HepG2 (cell line): Measurements from ENCODE around the gene SREBF1. TPM values are rescaled to one million over a fixed set of nuclear protein-coding genes. Genes with fewer than 3 reads are reported as not detected.

Source experiments
- FOXA3 ChIP-seq: IDR thresholded peaks from 2 replicates; pipeline ENCODE4 v1.6.1; 2016; ENCODE audit warnings: missing genetic modification reagents, missing compliant biosample characterization
- NAIF1 ChIP-seq: sonication (generic); formaldehyde crosslinking; IDR thresholded peaks from 2 replicates; pipeline ENCODE4 v1.5.0; 2020; ENCODE audit warnings: mild to moderate bottlenecking, missing genetic modification reagents, borderline replicate concordance
- NR2F6 ChIP-seq, 2 experiments: IDR thresholded peaks; 2 replicates each; pipeline ENCODE4 v1.6.1; 2016; ENCODE audit warnings: antibody characterized with exemption in 1 of 2, mild to moderate bottlenecking in 1 of 2
- PHB2 ChIP-seq: fragments of 450-650 bp; IDR thresholded peaks from 2 replicates; pipeline ENCODE4 v1.6.1; 2018; ENCODE audit not compliant: partially characterized antibody
- TBX2 ChIP-seq: sonication (generic); formaldehyde crosslinking; IDR thresholded peaks from 2 replicates; pipeline ENCODE4 v1.5.0; 2020; ENCODE audit warnings: missing genetic modification reagents, mild to moderate bottlenecking, borderline replicate concordance
- TFE3 ChIP-seq: IDR thresholded peaks from 2 replicates; pipeline ENCODE4 v1.6.1; 2016
- ZNF383 ChIP-seq: sonication (generic); formaldehyde crosslinking; IDR thresholded peaks from 2 replicates; pipeline ENCODE4 v1.4.0; 2020; ENCODE audit warnings: missing genetic modification reagents, mild to moderate bottlenecking, borderline replicate concordance
- ZNF430 ChIP-seq: sonication (generic); formaldehyde crosslinking; IDR thresholded peaks from 2 replicates; pipeline ENCODE4 v1.9.0; 2021; ENCODE audit warnings: mild to moderate bottlenecking, missing genetic modification reagents
- ZNF749 ChIP-seq: sonication (generic); formaldehyde crosslinking; IDR thresholded peaks from 2 replicates; pipeline ENCODE4 v1.8.0; 2022; ENCODE audit warnings: mild to moderate bottlenecking, missing genetic modification reagents, moderate library complexity, borderline replicate concordance
- polyA plus RNA-seq, 8 experiments: library from polyadenylated mRNA; depleted of rRNA in 3 of 8; stranded (reverse) in 7 of 8; unstranded in 1 of 8; fragments of >200 nt; fragmentation: Illumina TruSeq in 4 of 8; extraction: Trizol in 4 of 8; gene quantifications; 2 replicates each; pipeline versions ENCODE4 v1.2.1 to v1.2.3, GENCODE V29; 2011 to 2016; ENCODE audit warnings: low read depth in 4 of 8, missing spikeins in 1 of 8, mixed read lengths in 1 of 8; ENCODE audit not compliant: insufficient read depth in 1 of 8
- total RNA-seq, 5 experiments: library from RNA; depleted of rRNA; stranded (reverse); fragments of >200 nt; fragmentation: Illumina TruSeq; extraction: Trizol; gene quantifications; 2 replicates each; pipeline ENCODE4 v1.2.3, GENCODE V29; 2016; ENCODE audit warnings: low read depth in 1 of 5
- TF ChIP-seq, protein P1 (sequence below): sonication (generic); formaldehyde crosslinking; IDR thresholded peaks from 2 replicates; pipeline ENCODE4 v1.5.0; 2020; ENCODE audit warnings: mild to moderate bottlenecking, missing genetic modification reagents
- TF ChIP-seq, protein P2 (sequence below): sonication (generic); formaldehyde crosslinking; IDR thresholded peaks from 2 replicates; pipeline ENCODE4 v1.5.0; 2020; ENCODE audit warnings: missing genetic modification reagents

The SREBF1 gene
- total and polyA plus RNA-seq, 2 of the 13 experiments (the other 11 are each of a cell fraction or from before 2014, with no cell fraction given), result 34.3 to 38.0 TPM

- TF ChIP-seq ZNF749 (CRISPR knock-in tag) (no peak), ZNF383 (CRISPR knock-in tag) (no peak), PHB2 (no peak), TBX2 (no peak; the same call in 1 of the 2 replicates), NAIF1 (no peak; the same call in 1 of the 2 replicates), ZNF430 (CRISPR knock-in tag) (no peak), FOXA3 (CRISPR knock-in tag) (no peak), TFE3 (CRISPR knock-in tag) (no peak), NR2F6 (IDR thresholded peaks at IDR 0.05) (no peak), NR2F6 (CRISPR knock-in tag; IDR thresholded peaks at IDR 0.05) (peak; percentile 22; the same call in 1 of the 2 replicates)
- TF ChIP-seq, protein P1, sequence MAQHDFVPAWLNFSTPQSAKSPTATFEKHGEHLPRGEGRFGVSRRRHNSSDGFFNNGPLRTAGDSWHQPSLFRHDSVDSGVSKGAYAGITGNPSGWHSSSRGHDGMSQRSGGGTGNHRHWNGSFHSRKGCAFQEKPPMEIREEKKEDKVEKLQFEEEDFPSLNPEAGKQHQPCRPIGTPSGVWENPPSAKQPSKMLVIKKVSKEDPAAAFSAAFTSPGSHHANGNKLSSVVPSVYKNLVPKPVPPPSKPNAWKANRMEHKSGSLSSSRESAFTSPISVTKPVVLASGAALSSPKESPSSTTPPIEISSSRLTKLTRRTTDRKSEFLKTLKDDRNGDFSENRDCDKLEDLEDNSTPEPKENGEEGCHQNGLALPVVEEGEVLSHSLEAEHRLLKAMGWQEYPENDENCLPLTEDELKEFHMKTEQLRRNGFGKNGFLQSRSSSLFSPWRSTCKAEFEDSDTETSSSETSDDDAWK (CRISPR knock-in tag), result no peak
- TF ChIP-seq, protein P2, sequence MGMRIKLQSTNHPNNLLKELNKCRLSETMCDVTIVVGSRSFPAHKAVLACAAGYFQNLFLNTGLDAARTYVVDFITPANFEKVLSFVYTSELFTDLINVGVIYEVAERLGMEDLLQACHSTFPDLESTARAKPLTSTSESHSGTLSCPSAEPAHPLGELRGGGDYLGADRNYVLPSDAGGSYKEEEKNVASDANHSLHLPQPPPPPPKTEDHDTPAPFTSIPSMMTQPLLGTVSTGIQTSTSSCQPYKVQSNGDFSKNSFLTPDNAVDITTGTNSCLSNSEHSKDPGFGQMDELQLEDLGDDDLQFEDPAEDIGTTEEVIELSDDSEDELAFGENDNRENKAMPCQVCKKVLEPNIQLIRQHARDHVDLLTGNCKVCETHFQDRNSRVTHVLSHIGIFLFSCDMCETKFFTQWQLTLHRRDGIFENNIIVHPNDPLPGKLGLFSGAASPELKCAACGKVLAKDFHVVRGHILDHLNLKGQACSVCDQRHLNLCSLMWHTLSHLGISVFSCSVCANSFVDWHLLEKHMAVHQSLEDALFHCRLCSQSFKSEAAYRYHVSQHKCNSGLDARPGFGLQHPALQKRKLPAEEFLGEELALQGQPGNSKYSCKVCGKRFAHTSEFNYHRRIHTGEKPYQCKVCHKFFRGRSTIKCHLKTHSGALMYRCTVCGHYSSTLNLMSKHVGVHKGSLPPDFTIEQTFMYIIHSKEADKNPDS, result no peak
These were observed 1.5 kb upstream of the SREBF1 start (continued) for GRCh38 chr17:17837966-17838962.
